GM12872 (cell line): Measurements from ENCODE around the gene C11orf58.
A peak's percentile ranks its signal among the peaks of the same experiment; 100 is the strongest.

ENCODE experiments used
- TF ChIP-seq, protein P1 (sequence below): IDR thresholded peaks from 3 replicates; pipeline ENCODE4 v1.5.1; 2011; ENCODE audit warnings: low read depth, mild to moderate bottlenecking, low read length, moderate library complexity; ENCODE audit not compliant: insufficient read depth

C11orf58 gene

GRCh38 chr11:16788141-16789062, 50.0 kb downstream of the C11orf58 start:
- TF ChIP-seq, protein P1, sequence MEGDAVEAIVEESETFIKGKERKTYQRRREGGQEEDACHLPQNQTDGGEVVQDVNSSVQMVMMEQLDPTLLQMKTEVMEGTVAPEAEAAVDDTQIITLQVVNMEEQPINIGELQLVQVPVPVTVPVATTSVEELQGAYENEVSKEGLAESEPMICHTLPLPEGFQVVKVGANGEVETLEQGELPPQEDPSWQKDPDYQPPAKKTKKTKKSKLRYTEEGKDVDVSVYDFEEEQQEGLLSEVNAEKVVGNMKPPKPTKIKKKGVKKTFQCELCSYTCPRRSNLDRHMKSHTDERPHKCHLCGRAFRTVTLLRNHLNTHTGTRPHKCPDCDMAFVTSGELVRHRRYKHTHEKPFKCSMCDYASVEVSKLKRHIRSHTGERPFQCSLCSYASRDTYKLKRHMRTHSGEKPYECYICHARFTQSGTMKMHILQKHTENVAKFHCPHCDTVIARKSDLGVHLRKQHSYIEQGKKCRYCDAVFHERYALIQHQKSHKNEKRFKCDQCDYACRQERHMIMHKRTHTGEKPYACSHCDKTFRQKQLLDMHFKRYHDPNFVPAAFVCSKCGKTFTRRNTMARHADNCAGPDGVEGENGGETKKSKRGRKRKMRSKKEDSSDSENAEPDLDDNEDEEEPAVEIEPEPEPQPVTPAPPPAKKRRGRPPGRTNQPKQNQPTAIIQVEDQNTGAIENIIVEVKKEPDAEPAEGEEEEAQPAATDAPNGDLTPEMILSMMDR: peak; percentile 100

- TF ChIP-seq, protein P1: no peak
Measured at GRCh38 chr11:16789063-16789420, 50.6 kb downstream of the C11orf58 start.

- TF ChIP-seq, protein P1: no peak
Measured at GRCh38 chr11:16789560-16790485, 51.4 kb downstream of the C11orf58 start.

GRCh38 chr11:16790486-16791190, 52.2 kb downstream of the C11orf58 start:
- TF ChIP-seq, protein P1: no peak

- TF ChIP-seq, protein P1: no peak
Measured at GRCh38 chr11:16791191-16791961, 52.9 kb downstream of the C11orf58 start.

- TF ChIP-seq, protein P1: no peak
Measured at GRCh38 chr11:16792426-16792825, 54.0 kb downstream of the C11orf58 start.
